Mucosa of gallbladder (tissue), 1 donor: ENCODE measurements around the gene KRTAP27-1. TPM values are rescaled to one million over a fixed set of nuclear protein-coding genes. Genes with fewer than 3 reads are reported as not detected.

Source experiments
- DNase-seq: peaks from one replicate; pipeline ENCODE4 v3.0.0-alpha.2; 2020; ENCODE audit warnings: low spot score
- total RNA-seq: library from RNA; stranded (reverse); gene quantifications from one replicate; pipeline ENCODE4 v1.2.1, GENCODE V29; 2021
- donor health status: DM: no; HTN: no; CAD: no.

KRTAP27-1 gene
- total RNA-seq, 1 donor from 2014 or later, result not detected

DNA sequence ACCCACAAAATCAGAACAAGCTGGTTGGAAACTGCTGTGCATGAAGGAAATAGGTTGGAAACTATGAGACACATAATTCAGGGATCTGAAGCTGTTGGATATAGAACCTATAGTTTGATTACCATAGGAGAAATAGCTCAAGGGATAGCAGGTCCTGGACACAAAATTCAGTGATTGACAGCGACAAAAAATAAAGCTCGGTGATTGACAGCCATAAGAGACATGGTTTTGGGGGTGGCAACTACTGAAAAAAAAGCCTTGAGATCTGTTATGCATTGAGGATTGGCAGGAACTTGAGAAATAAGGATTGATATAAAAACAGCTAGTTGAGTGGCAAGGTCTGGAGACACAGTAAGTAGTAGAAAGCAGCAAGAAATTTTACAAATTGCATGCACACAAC is 48.3 kb downstream of the KRTAP27-1 start, which contains the start of gene KRTAP25-1:
KRTAP25-1 (minus strand) TSS at position 300 of the 400 bp plus-strand sequence; CDS start at position 276, 24 bp downstream.
- DNase-seq, result no peak

Other genes with a start within 250 kb of the KRTAP27-1 start
- gene CLDN17, start 170.9 kb downstream of the KRTAP27-1 start, total RNA-seq, result not detected
- gene CLDN8, start 121.6 kb downstream of the KRTAP27-1 start, total RNA-seq, result 0.09 TPM
- not detected for gene KRTAP24-1, start 54.7 kb downstream of the KRTAP27-1 start, total RNA-seq
- not detected for gene KRTAP25-1, start 48.2 kb downstream of the KRTAP27-1 start, total RNA-seq
- not detected for gene KRTAP26-1, start 17.4 kb downstream of the KRTAP27-1 start, total RNA-seq
- gene KRTAP23-1, start 10.9 kb upstream of the KRTAP27-1 start, total RNA-seq, result not detected
- not detected for gene KRTAP13-2, start 34.6 kb upstream of the KRTAP27-1 start, total RNA-seq
- gene KRTAP13-1, start 58.3 kb upstream of the KRTAP27-1 start, total RNA-seq, result not detected
- not detected for gene KRTAP13-3, start 88.2 kb upstream of the KRTAP27-1 start, total RNA-seq
- gene KRTAP13-4, start 92.5 kb upstream of the KRTAP27-1 start, total RNA-seq, result not detected
- not detected for gene KRTAP15-1, start 102.6 kb upstream of the KRTAP27-1 start, total RNA-seq
- not detected for gene KRTAP19-1, start 142.7 kb upstream of the KRTAP27-1 start, total RNA-seq
- not detected for gene KRTAP19-2, start 149.7 kb upstream of the KRTAP27-1 start, total RNA-seq
- gene KRTAP19-3, start 154.3 kb upstream of the KRTAP27-1 start, total RNA-seq, result not detected
- gene KRTAP19-4, start 159.5 kb upstream of the KRTAP27-1 start, total RNA-seq, result not detected
- gene KRTAP19-5, start 164.4 kb upstream of the KRTAP27-1 start, total RNA-seq, result not detected
- not detected for gene KRTAP19-6, start 204.2 kb upstream of the KRTAP27-1 start, total RNA-seq
- gene KRTAP19-7, start 223.6 kb upstream of the KRTAP27-1 start, total RNA-seq, result not detected